ENCODE results near the gene DDX10.

DDX10 gene

GRCh38 chr11:108672786-108673185 lies 7.9 kb downstream of the DDX10 start:
- TF ChIP-seq EP300 (IDR thresholded peaks at IDR 0.05; ENCODE audit: borderline replicate concordance) (no peak), CREB1 (IDR thresholded peaks at IDR 0.05; ENCODE audit: low read depth) (no peak)

GRCh38 chr11:108679045-108679444 lies 14.2 kb downstream of the DDX10 start:
- TF ChIP-seq TEAD4 (IDR thresholded peaks at IDR 0.05), result no peak
- no peak for TF ChIP-seq EP300 (IDR thresholded peaks at IDR 0.05; ENCODE audit: borderline replicate concordance)
- TF ChIP-seq CEBPB (IDR thresholded peaks at IDR 0.05), result no peak
- TF ChIP-seq TCF12 (IDR thresholded peaks at IDR 0.05; ENCODE audit: low read depth), result no peak
- TF ChIP-seq YY1 (IDR thresholded peaks at IDR 0.05; ENCODE audit: low read depth), result no peak

GRCh38 chr11:108680271-108680670 lies 15.4 kb downstream of the DDX10 start:
- no peak for TF ChIP-seq YY1 (IDR thresholded peaks at IDR 0.05; ENCODE audit: low read depth)
- TF ChIP-seq TCF12 (IDR thresholded peaks at IDR 0.05; ENCODE audit: low read depth), result no peak
- TF ChIP-seq USF1 (IDR thresholded peaks at IDR 0.05), result no peak
- no peak for TF ChIP-seq NFIC (IDR thresholded peaks at IDR 0.05)
- no peak for TF ChIP-seq MAX (IDR thresholded peaks at IDR 0.05)
- no peak for TF ChIP-seq CEBPB (IDR thresholded peaks at IDR 0.05)
- no peak for TF ChIP-seq REST (IDR thresholded peaks at IDR 0.05; ENCODE audit: low read depth)
- no peak for TF ChIP-seq ZBTB7A (IDR thresholded peaks at IDR 0.05; ENCODE audit: low read depth)
- TF ChIP-seq CREB1 (IDR thresholded peaks at IDR 0.05; ENCODE audit: low read depth), result no peak
- no peak for TF ChIP-seq EP300 (IDR thresholded peaks at IDR 0.05; ENCODE audit: borderline replicate concordance)
- no peak for TF ChIP-seq TAF1 (IDR thresholded peaks at IDR 0.05; ENCODE audit: low read depth)
- TF ChIP-seq RAD21 (IDR thresholded peaks at IDR 0.05; ENCODE audit: low read depth), result no peak
- TF ChIP-seq EGR1 (IDR thresholded peaks at IDR 0.05), result no peak
- TF ChIP-seq TEAD4 (IDR thresholded peaks at IDR 0.05), result no peak
- TF ChIP-seq FOXM1 (IDR thresholded peaks at IDR 0.05; ENCODE audit: borderline replicate concordance, low read depth), result no peak

- TF ChIP-seq MAX (IDR thresholded peaks at IDR 0.05) (no peak), CEBPB (IDR thresholded peaks at IDR 0.05) (no peak), YY1 (IDR thresholded peaks at IDR 0.05; ENCODE audit: low read depth) (no peak), EGR1 (IDR thresholded peaks at IDR 0.05) (no peak), TEAD4 (IDR thresholded peaks at IDR 0.05) (no peak), FOXM1 (IDR thresholded peaks at IDR 0.05; ENCODE audit: borderline replicate concordance, low read depth) (no peak), EP300 (IDR thresholded peaks at IDR 0.05; ENCODE audit: borderline replicate concordance) (no peak), REST (IDR thresholded peaks at IDR 0.05; ENCODE audit: low read depth) (no peak), CREB1 (IDR thresholded peaks at IDR 0.05; ENCODE audit: low read depth) (no peak), RAD21 (IDR thresholded peaks at IDR 0.05; ENCODE audit: low read depth) (no peak), ZBTB7A (IDR thresholded peaks at IDR 0.05; ENCODE audit: low read depth) (no peak), TAF1 (IDR thresholded peaks at IDR 0.05; ENCODE audit: low read depth) (no peak), TCF12 (IDR thresholded peaks at IDR 0.05; ENCODE audit: low read depth) (no peak), USF1 (IDR thresholded peaks at IDR 0.05) (no peak), NFIC (IDR thresholded peaks at IDR 0.05) (no peak)
These were observed 20.7 kb downstream of the DDX10 start for GRCh38 chr11:108685419-108686130.

GRCh38 chr11:108693852-108694251 lies 29.0 kb downstream of the DDX10 start:
- no peak for TF ChIP-seq TEAD4 (IDR thresholded peaks at IDR 0.05)
- TF ChIP-seq YY1 (IDR thresholded peaks at IDR 0.05; ENCODE audit: low read depth), result no peak
- no peak for TF ChIP-seq NFIC (IDR thresholded peaks at IDR 0.05)
- TF ChIP-seq USF1 (IDR thresholded peaks at IDR 0.05), result no peak
- TF ChIP-seq MAX (IDR thresholded peaks at IDR 0.05), result no peak
- TF ChIP-seq CEBPB (IDR thresholded peaks at IDR 0.05), result no peak
- TF ChIP-seq FOXM1 (IDR thresholded peaks at IDR 0.05; ENCODE audit: borderline replicate concordance, low read depth), result no peak
- TF ChIP-seq TCF12 (IDR thresholded peaks at IDR 0.05; ENCODE audit: low read depth), result no peak
- no peak for TF ChIP-seq CREB1 (IDR thresholded peaks at IDR 0.05; ENCODE audit: low read depth)
- TF ChIP-seq TAF1 (IDR thresholded peaks at IDR 0.05; ENCODE audit: low read depth), result no peak
- no peak for TF ChIP-seq ZBTB7A (IDR thresholded peaks at IDR 0.05; ENCODE audit: low read depth)
- no peak for TF ChIP-seq EP300 (IDR thresholded peaks at IDR 0.05; ENCODE audit: borderline replicate concordance)
- TF ChIP-seq EGR1 (IDR thresholded peaks at IDR 0.05), result no peak
- no peak for TF ChIP-seq RAD21 (IDR thresholded peaks at IDR 0.05; ENCODE audit: low read depth)
- no peak for TF ChIP-seq REST (IDR thresholded peaks at IDR 0.05; ENCODE audit: low read depth)
